Trophoblast cell (in vitro differentiated cells and primary cell): Measurements from ENCODE around the gene TMEM184C.

ENCODE experiments used
- DNase-seq, 2 donors: peaks; one replicate each; pipeline ENCODE4 v3.0.0-alpha.2; 2016
- H2AFZ ChIP-seq: 2 replicates; pipeline ENCODE4 v1.6.1; 2013; ENCODE audit warnings: low read length, moderate library complexity, mild to moderate bottlenecking; ENCODE audit not compliant: insufficient read depth, poor library complexity
- H2AK5ac ChIP-seq: 2 replicates; pipeline ENCODE4 v1.6.1; 2013; ENCODE audit warnings: mild to moderate bottlenecking, low read length
- H2BK120ac ChIP-seq: 2 replicates; pipeline ENCODE4 v1.6.1; 2013; ENCODE audit warnings: low read length, mild to moderate bottlenecking, moderate library complexity; ENCODE audit not compliant: insufficient read depth, poor library complexity
- H2BK12ac ChIP-seq: 2 replicates; pipeline ENCODE4 v1.6.1; 2013; ENCODE audit warnings: mild to moderate bottlenecking, low read length, moderate library complexity
- H2BK5ac ChIP-seq: 2 replicates; pipeline ENCODE4 v1.6.1; 2013; ENCODE audit warnings: low read length, low read depth, moderate library complexity, mild to moderate bottlenecking; ENCODE audit not compliant: poor library complexity
- H3K14ac ChIP-seq: 2 replicates; pipeline ENCODE4 v1.6.1; 2013; ENCODE audit warnings: mild to moderate bottlenecking, low read length
- H3K18ac ChIP-seq: 2 replicates; pipeline ENCODE4 v1.6.1; 2013; ENCODE audit warnings: mild to moderate bottlenecking, low read length
- H3K23ac ChIP-seq: 2 replicates; pipeline ENCODE4 v1.6.1; 2013; ENCODE audit warnings: low read length
- H3K27ac ChIP-seq: 2 replicates; pipeline ENCODE4 v1.5.1; 2013; ENCODE audit warnings: low read depth, mild to moderate bottlenecking, inconsistent platforms, low read length, moderate library complexity
- H3K27me3 ChIP-seq: 2 replicates; pipeline ENCODE4 v1.6.1; 2013; ENCODE audit warnings: inconsistent platforms, mild to moderate bottlenecking, low read length, moderate library complexity; ENCODE audit not compliant: insufficient read depth
- H3K36me3 ChIP-seq, 2 experiments: 1 replicate in 1 of 2; 2 replicates in 1 of 2; pipeline ENCODE4 v1.6.1; 2013; ENCODE audit warnings: low read length in 2 of 2, mild to moderate bottlenecking in 2 of 2, moderate library complexity in 1 of 2; ENCODE audit not compliant: insufficient read depth in 2 of 2, control insufficient read depth in 1 of 2
- H3K4ac ChIP-seq: 2 replicates; pipeline ENCODE4 v1.6.1; 2013; ENCODE audit warnings: low read depth, mild to moderate bottlenecking, low read length, moderate library complexity
- H3K4me1 ChIP-seq, 2 experiments: 1 replicate in 1 of 2; 2 replicates in 1 of 2; pipeline ENCODE4 v1.6.1; 2013; ENCODE audit warnings: low read length in 2 of 2, mild to moderate bottlenecking in 2 of 2, moderate library complexity in 1 of 2; ENCODE audit not compliant: insufficient read depth in 2 of 2, control insufficient read depth in 1 of 2
- H3K4me2 ChIP-seq: 2 replicates; pipeline ENCODE4 v1.6.1; 2013; ENCODE audit warnings: inconsistent platforms, mild to moderate bottlenecking, low read length, moderate library complexity
- H3K4me3 ChIP-seq: 2 replicates; pipeline ENCODE4 v1.5.1; 2013; ENCODE audit warnings: mild to moderate bottlenecking, low read depth, low read length, inconsistent platforms
- H3K79me1 ChIP-seq: one replicate; pipeline ENCODE4 v1.6.1; 2013; ENCODE audit warnings: low read length
- H3K79me2 ChIP-seq: 2 replicates; pipeline ENCODE4 v1.6.1; 2013; ENCODE audit warnings: low read length, mild to moderate bottlenecking; ENCODE audit not compliant: control insufficient read depth, insufficient read depth, poor library complexity
- H3K9ac ChIP-seq: 2 replicates; pipeline ENCODE4 v1.6.1; 2013; ENCODE audit warnings: mild to moderate bottlenecking, low read length
- H3K9me3 ChIP-seq: 2 replicates; pipeline ENCODE4 v1.6.1; 2013; ENCODE audit warnings: low read depth, mild to moderate bottlenecking, control low read depth, inconsistent platforms, low read length; ENCODE audit not compliant: insufficient read depth
- H4K12ac ChIP-seq: 2 replicates; pipeline ENCODE4 v1.6.1; 2013; ENCODE audit warnings: low read depth, mild to moderate bottlenecking, low read length, moderate library complexity
- H4K8ac ChIP-seq: 2 replicates; pipeline ENCODE4 v1.6.1; 2013; ENCODE audit warnings: low read depth, mild to moderate bottlenecking, low read length, moderate library complexity
- H4K91ac ChIP-seq: one replicate; pipeline ENCODE4 v1.6.1; 2013; ENCODE audit warnings: low read depth, mild to moderate bottlenecking, low read length, moderate library complexity
- WGBS: extraction: QIAGEN DNeasy Blood & Tissue Kit; methylation state at CpG from one replicate; pipeline ENCODE4 v1.1.7; 2013; ENCODE audit warnings: missing lambda C conversion rate; ENCODE audit not compliant: insufficient read length, insufficient coverage; ENCODE audit errors: extremely low coverage; 5-methylcytosine and 5-hydroxymethylcytosine counted together

Gene TMEM184C

GRCh38 chr4:147607471-147607870 is 9.7 kb upstream of the TMEM184C start:
- Histone ChIP-seq H3K79me2 (no peaks in the 10 kb centered on the region), H2BK12ac (no peak overlapping the region), H4K8ac (no peak overlapping the region), H2AFZ (no peak overlapping the region), H3K79me1 (peaks cover 2% of the 10 kb centered on the region), H2AK5ac (no peak overlapping the region), H3K27me3 (no peaks in the 10 kb centered on the region), H3K4me2 (no peak overlapping the region), H4K91ac (no peak overlapping the region), H3K9me3 (no peaks in the 10 kb centered on the region), H3K27ac (no peak overlapping the region), H3K4ac (no peak overlapping the region), H3K9ac (no peak overlapping the region), H3K23ac (no peak overlapping the region), H4K12ac (no peak overlapping the region), H3K14ac (no peak overlapping the region), H3K18ac (no peak overlapping the region), H3K36me3 (no peaks in the 10 kb centered on the region), H3K4me3 (no peak overlapping the region), H2BK5ac (no peak overlapping the region), H3K4me1 (peaks cover 0 to 3% of the 10 kb centered on the region in 2 experiments), H2BK120ac (no peak overlapping the region)
- no CpG with 5 or more reads among the region's 1 CpG for WGBS
- no peak for DNase-seq

GRCh38 chr4:147610686-147611085 is 6.5 kb upstream of the TMEM184C start:
- Histone ChIP-seq H3K4me2 (no peak overlapping the region), H3K27ac (no peak overlapping the region), H3K27me3 (no peaks in the 10 kb centered on the region), H4K8ac (no peak overlapping the region), H4K12ac (no peak overlapping the region), H3K23ac (no peak overlapping the region), H4K91ac (no peak overlapping the region), H3K18ac (no peak overlapping the region), H2AFZ (no peak overlapping the region), H2BK5ac (no peak overlapping the region), H3K9me3 (no peaks in the 10 kb centered on the region), H3K14ac (no peak overlapping the region), H3K4me3 (no peak overlapping the region), H3K4ac (no peak overlapping the region), H3K79me1 (no peaks in the 10 kb centered on the region), H2BK12ac (no peak overlapping the region), H3K79me2 (no peaks in the 10 kb centered on the region), H2AK5ac (no peak overlapping the region), H3K4me1 (peaks cover 2 to 3% of the 10 kb centered on the region in 2 experiments), H3K36me3 (no peaks in the 10 kb centered on the region), H2BK120ac (no peak overlapping the region), H3K9ac (no peak overlapping the region)
- DNase-seq, result no peak
- no CpG with 5 or more reads among the region's 1 CpG for WGBS

- no peak overlapping the region for H3K9ac ChIP-seq
- no peak overlapping the region for H4K91ac ChIP-seq
- no peak overlapping the region for H3K4me3 ChIP-seq
- no CpG with 5 or more reads among the region's 6 CpGs for WGBS
- no peak overlapping the region for H3K27ac ChIP-seq
- H2AFZ ChIP-seq, result peak overlapping the region; percentile 45
- no peak overlapping the region for H2BK12ac ChIP-seq
- no peak overlapping the region for H3K14ac ChIP-seq
- no peaks in the 10 kb centered on the region for H3K27me3 ChIP-seq
- no peak overlapping the region for H3K4ac ChIP-seq
- H4K12ac ChIP-seq, result no peak overlapping the region
- no peak overlapping the region for H3K23ac ChIP-seq
- DNase-seq, result no peak
- H3K79me1 ChIP-seq, result peaks cover 6% of the 10 kb centered on the region
- peak overlapping the region; percentile 95 for H3K4me2 ChIP-seq
- no peak overlapping the region for H2BK5ac ChIP-seq
- H3K4me1 ChIP-seq, result peaks cover 2 to 6% of the 10 kb centered on the region in 2 experiments
- peaks cover 4% of the 10 kb centered on the region for H3K79me2 ChIP-seq
- H2AK5ac ChIP-seq, result no peak overlapping the region
- H3K36me3 ChIP-seq, result no peaks in the 10 kb centered on the region
- H2BK120ac ChIP-seq, result no peak overlapping the region
- H3K9me3 ChIP-seq, result no peaks in the 10 kb centered on the region
- no peak overlapping the region for H3K18ac ChIP-seq
- H4K8ac ChIP-seq, result no peak overlapping the region
Measured at GRCh38 chr4:147616849-147617172, 386 bp upstream of the TMEM184C start.

GRCh38 chr4:147617841-147618691 is 869 bp downstream of the TMEM184C start:
- no peak overlapping the region for H2BK12ac ChIP-seq
- peak overlapping the region; percentile 93 for H3K4me3 ChIP-seq
- no peaks in the 10 kb centered on the region for H3K9me3 ChIP-seq
- H2AK5ac ChIP-seq, result no peak overlapping the region
- peak overlapping the region; percentile 68 for H2BK120ac ChIP-seq
- H3K4ac ChIP-seq, result peak overlapping the region; percentile 50
- peak overlapping the region; percentile 94 for H4K12ac ChIP-seq
- H3K27ac ChIP-seq, result no peak overlapping the region
- peak overlapping the region; percentile 90 for H3K4me2 ChIP-seq
- peak overlapping the region; percentile 71 for H4K91ac ChIP-seq
- peak overlapping the region; percentile 96 for H4K8ac ChIP-seq
- H3K14ac ChIP-seq, result peak overlapping the region; percentile 62
- peaks cover 4% of the 10 kb centered on the region for H3K79me2 ChIP-seq
- H3K18ac ChIP-seq, result peak overlapping the region; percentile 93
- DNase-seq, result no peak
- H3K36me3 ChIP-seq, result peaks cover 3 to 4% of the 10 kb centered on the region in 2 experiments
- H3K4me1 ChIP-seq, result peaks cover 2 to 6% of the 10 kb centered on the region in 2 experiments
- H3K27me3 ChIP-seq, result no peaks in the 10 kb centered on the region
- peaks cover 6% of the 10 kb centered on the region for H3K79me1 ChIP-seq
- whole genome bisulfite sequencing, result no CpG with 5 or more reads among the region's 17 CpGs
- H2AFZ ChIP-seq, result peak overlapping the region; percentile 95
- no peak overlapping the region for H3K23ac ChIP-seq
- H2BK5ac ChIP-seq, result peak overlapping the region; percentile 61
- H3K9ac ChIP-seq, result peak overlapping the region; percentile 94
